Bronchial epithelial cell (primary cell): ENCODE measurements around the gene TAAR9. TPM values are rescaled to one million over a fixed set of nuclear protein-coding genes. Genes with fewer than 3 reads are reported as not detected.

Experiments used
- DNase-seq: peaks from one replicate; pipeline ENCODE4 v3.0.0-alpha.2; 2010; ENCODE audit warnings: low read depth
- FAIRE-seq: peaks from 2 replicates; lab custom pipeline; 2011; peaks lifted over from hg19 to GRCh38; lab: Jason Lieb, UNC
- H3K27me3 ChIP-seq: 2 replicates; pipeline ENCODE4 v1.5.1; 2011; ENCODE audit warnings: low read length; ENCODE audit not compliant: control insufficient read depth, insufficient read depth
- H3K36me3 ChIP-seq: 2 replicates; pipeline ENCODE4 v1.5.1; 2011; ENCODE audit warnings: low read length; ENCODE audit not compliant: control insufficient read depth, insufficient read depth
- H3K4me3 ChIP-seq: 2 replicates; pipeline ENCODE4 v1.5.1; 2011; ENCODE audit warnings: mild to moderate bottlenecking, low read depth, low read length, control low read depth
- CTCF ChIP-seq: IDR thresholded peaks from 2 replicates; pipeline ENCODE4 v1.5.1; 2011; ENCODE audit warnings: mild to moderate bottlenecking, moderate library complexity, low read length, control low read depth, inconsistent platforms; ENCODE audit not compliant: insufficient read depth, severe bottlenecking
- total RNA-seq: library from RNA; depleted of rRNA; stranded (reverse); fragments of >200 nt; gene quantifications from 2 replicates; pipeline ENCODE4 v1.2.1, GENCODE V29; 2014

Gene TAAR9
- total RNA-seq, 1 donor from 2014 or later = not detected

DNA sequence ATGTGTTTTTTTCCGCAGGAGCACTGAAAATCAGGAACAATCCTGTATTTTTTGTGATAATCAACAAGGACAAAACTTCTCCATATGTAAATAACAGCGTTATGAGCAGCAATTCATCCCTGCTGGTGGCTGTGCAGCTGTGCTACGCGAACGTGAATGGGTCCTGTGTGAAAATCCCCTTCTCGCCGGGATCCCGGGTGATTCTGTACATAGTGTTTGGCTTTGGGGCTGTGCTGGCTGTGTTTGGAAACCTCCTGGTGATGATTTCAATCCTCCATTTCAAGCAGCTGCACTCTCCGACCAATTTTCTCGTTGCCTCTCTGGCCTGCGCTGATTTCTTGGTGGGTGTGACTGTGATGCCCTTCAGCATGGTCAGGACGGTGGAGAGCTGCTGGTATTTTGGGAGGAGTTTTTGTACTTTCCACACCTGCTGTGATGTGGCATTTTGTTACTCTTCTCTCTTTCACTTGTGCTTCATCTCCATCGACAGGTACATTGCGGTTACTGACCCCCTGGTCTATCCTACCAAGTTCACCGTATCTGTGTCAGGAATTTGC is 32.2 kb downstream of the TAAR9 start, which contains the start of gene TAAR6:
TSS of gene TAAR6 (plus strand) at position 102 of the 557 bp plus-strand sequence. CDS start at position 102, 0 bp downstream.
- H3K36me3 ChIP-seq = no peaks in the 10 kb centered on the region
- no peak for DNase-seq
- no peak for TF ChIP-seq CTCF
- no peak within 1 kb of the TSS for H3K4me3 ChIP-seq
- H3K27me3 ChIP-seq = peaks cover 6% of the 10 kb centered on the region
- peak; percentile 47 for FAIRE-seq

- no peaks in the 10 kb centered on the region for H3K36me3 ChIP-seq
- FAIRE-seq = no peak
These were observed 33.7 kb downstream of the TAAR9 start for GRCh38 chr6:132571774-132572173.

DNA sequence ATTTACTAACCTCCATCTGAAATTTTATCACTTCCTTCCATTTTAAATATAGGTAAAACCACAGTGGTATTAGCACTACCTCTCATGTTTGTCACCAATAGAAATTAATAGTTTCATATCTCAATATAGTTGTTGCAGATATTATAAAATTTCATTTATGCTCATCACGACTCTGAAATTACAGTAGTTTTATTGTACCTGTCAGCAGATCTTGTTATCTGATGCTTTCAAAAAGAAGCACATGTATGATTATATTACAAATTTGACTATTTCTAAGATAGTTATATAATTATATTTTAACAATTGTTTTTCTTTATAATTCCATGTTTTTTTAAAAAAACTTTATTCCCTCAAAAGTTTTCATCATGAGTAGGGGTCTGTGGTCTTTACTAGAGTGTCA is 46.6 kb downstream of the TAAR9 start:
- Histone ChIP-seq H3K27me3 (no peaks in the 10 kb centered on the region), H3K4me3 (no peak overlapping the region), H3K36me3 (no peaks in the 10 kb centered on the region)
- no peak for TF ChIP-seq CTCF
- no peak for FAIRE-seq
- no peak for DNase-seq

More at GRCh38 chr6:132571774-132572173, 33.7 kb downstream of the TAAR9 start:
- DNase-seq = no peak
- Histone ChIP-seq H3K4me3 (no peak overlapping the region), H3K27me3 (peaks cover 6% of the 10 kb centered on the region)
- no peak for TF ChIP-seq CTCF

DNA sequence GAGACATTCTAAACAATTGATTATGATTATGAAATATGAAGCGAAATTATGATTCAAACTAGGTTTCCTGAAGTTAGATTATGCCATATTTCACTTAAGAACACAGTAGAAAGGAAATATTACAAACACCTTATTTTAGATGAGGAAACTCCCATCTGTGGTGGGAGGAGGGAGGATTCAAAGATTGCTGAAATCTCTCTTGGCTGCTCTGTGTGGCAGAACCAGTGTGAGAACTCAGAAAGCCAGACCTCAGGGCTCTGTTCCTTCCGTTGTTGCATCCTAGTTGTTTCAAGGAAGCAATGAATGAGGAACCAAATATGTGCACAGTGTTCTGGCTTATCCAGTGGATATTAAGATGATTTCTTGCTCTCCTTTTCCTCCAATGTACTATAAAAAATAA is 49.3 kb downstream of the TAAR9 start:
- H3K36me3 ChIP-seq = no peaks in the 10 kb centered on the region
- no peak overlapping the region for H3K4me3 ChIP-seq
- H3K27me3 ChIP-seq = no peaks in the 10 kb centered on the region
- TF ChIP-seq CTCF = no peak
- FAIRE-seq (no peak), DNase-seq (no peak)

Other genes with a start within 250 kb of the TAAR9 start
- gene MOXD1, start 136.8 kb upstream of the TAAR9 start, total RNA-seq = 0.13 and 1.6 TPM in 2 replicates
- gene STX7, start 25.2 kb upstream of the TAAR9 start, total RNA-seq = 19.8 and 29.7 TPM in 2 replicates
- gene TAAR8, start 14.4 kb downstream of the TAAR9 start, total RNA-seq = not detected in 2 replicates
- not detected in 2 replicates for gene TAAR6, start 32.0 kb downstream of the TAAR9 start, total RNA-seq
- gene TAAR5, start 51.5 kb downstream of the TAAR9 start, total RNA-seq = not detected in 2 replicates
- gene TAAR2, start 86.0 kb downstream of the TAAR9 start, total RNA-seq = not detected in 2 replicates
- gene TAAR1, start 120.9 kb downstream of the TAAR9 start, total RNA-seq = not detected in 2 replicates
- gene VNN1, start 175.8 kb downstream of the TAAR9 start, total RNA-seq = 0.13 TPM in 1 of 2 replicates, not detected in the other
- 0.26 TPM in 1 of 2 replicates, not detected in the other for gene VNN2, start 219.6 kb downstream of the TAAR9 start, total RNA-seq